IMR-90 (cell line): Measurements from ENCODE around the gene CD55. TPM values are rescaled to one million over a fixed set of nuclear protein-coding genes. Genes with fewer than 3 reads are reported as not detected.

Experiments
- ATAC-seq: fragments of 200-7000 bp; cut with Tn5 transposase; 2 replicates; pipeline ENCODE4 v1.9.1; 2020; ENCODE audit warnings: low read depth, mild to moderate bottlenecking, moderate library complexity
- BruUV-seq: library from RNA; stranded (reverse); fragments of 400-500 nt; replicated peaks from 2 replicates; lab custom pipeline; 2021; lab: Mats Ljungman, UMichigan
- CTCF ChIA-PET: fragments of 300-600 bp; formaldehyde crosslinking; extraction: SDS; loops from one replicate; lab custom pipeline; 2021; ENCODE audit warnings: antibody characterized with exemption; lab: Yijun Ruan, JAX
- POLR2A ChIA-PET: fragments of 300-600 bp; sonication (Branson Sonifier 250); formaldehyde crosslinking; loops from one replicate; lab custom pipeline; 2022; ENCODE audit warnings: antibody characterized with exemption; ENCODE audit not compliant: unreplicated experiment; lab: Charles Lee
- DNase-seq: peaks from one replicate; pipeline ENCODE4 v3.0.0; 2013
- H2AFZ ChIP-seq: replicated peaks from 2 replicates; pipeline ENCODE3; 2013; ENCODE audit warnings: low read length, mild to moderate bottlenecking; ENCODE audit not compliant: poor library complexity
- H2AK5ac ChIP-seq: 2 replicates; pipeline ENCODE4 v1.6.1; 2013; ENCODE audit warnings: low read depth, low read length, inconsistent platforms
- H2AK9ac ChIP-seq: replicated peaks from 2 replicates; pipeline ENCODE3; 2013; ENCODE audit warnings: mild to moderate bottlenecking, low read depth, low read length, moderate library complexity; ENCODE audit not compliant: poor library complexity
- H2BK120ac ChIP-seq: 2 replicates; pipeline ENCODE4 v1.6.1; 2013; ENCODE audit warnings: low read depth, low read length, inconsistent platforms
- H2BK15ac ChIP-seq: 3 replicates; pipeline ENCODE4 v1.6.1; 2013; ENCODE audit warnings: low read depth, low read length, inconsistent platforms
- H2BK20ac ChIP-seq: 2 replicates; pipeline ENCODE4 v1.6.1; 2013; ENCODE audit warnings: low read depth, mild to moderate bottlenecking, inconsistent platforms, low read length, moderate library complexity
- H2BK5ac ChIP-seq: 2 replicates; pipeline ENCODE4 v1.6.1; 2013; ENCODE audit warnings: mild to moderate bottlenecking, low read depth, low read length, inconsistent platforms; ENCODE audit not compliant: poor library complexity, severe bottlenecking
- H3K14ac ChIP-seq: replicated peaks from 2 replicates; pipeline ENCODE4 v1.6.1; 2013; ENCODE audit warnings: low read depth, low read length, inconsistent platforms
- H3K18ac ChIP-seq: 2 replicates; pipeline ENCODE4 v1.6.1; 2013; ENCODE audit warnings: low read depth, low read length, control low read depth
- H3K23ac ChIP-seq: 2 replicates; pipeline ENCODE4 v1.6.1; 2013; ENCODE audit warnings: low read depth, low read length, inconsistent platforms
- H3K27ac ChIP-seq: 2 replicates; pipeline ENCODE4 v1.5.1; 2013; ENCODE audit warnings: mild to moderate bottlenecking, control low read depth, low read length; ENCODE audit not compliant: insufficient read depth
- H3K27me3 ChIP-seq: 2 replicates; pipeline ENCODE4 v1.6.1; 2013; ENCODE audit warnings: low read length; ENCODE audit not compliant: control insufficient read depth, insufficient read depth
- H3K36me3 ChIP-seq: 2 replicates; pipeline ENCODE4 v1.6.1; 2013; ENCODE audit warnings: low read length, mixed read lengths; ENCODE audit not compliant: control insufficient read depth, insufficient read depth
- H3K4ac ChIP-seq: 2 replicates; pipeline ENCODE4 v1.6.1; 2013; ENCODE audit warnings: low read depth, low read length, inconsistent platforms
- H3K4me1 ChIP-seq: 2 replicates; pipeline ENCODE4 v1.6.1; 2013; ENCODE audit warnings: low read length, mixed read lengths; ENCODE audit not compliant: control insufficient read depth, insufficient read depth
- H3K4me2 ChIP-seq: 2 replicates; pipeline ENCODE4 v1.6.1; 2013; ENCODE audit warnings: low read depth, mild to moderate bottlenecking, control low read depth, low read length, moderate library complexity
- H3K4me3 ChIP-seq: 2 replicates; pipeline ENCODE4 v1.5.1; 2013; ENCODE audit warnings: low read depth, mild to moderate bottlenecking, control low read depth, low read length, moderate library complexity; ENCODE audit not compliant: insufficient read depth
- H3K56ac ChIP-seq: 2 replicates; pipeline ENCODE4 v1.6.1; 2013; ENCODE audit warnings: low read length, inconsistent platforms; ENCODE audit not compliant: insufficient read depth; ENCODE audit errors: extremely low read depth
- H3K79me1 ChIP-seq, 2 experiments: 2 replicates each; pipeline ENCODE4 v1.6.1; 2013; ENCODE audit warnings: low read length in 2 of 2, inconsistent platforms in 1 of 2, low read depth in 1 of 2
- H3K9ac ChIP-seq: 2 replicates; pipeline ENCODE4 v1.6.1; 2013; ENCODE audit warnings: low read depth, low read length, control low read depth
- H3K9me1 ChIP-seq: 2 replicates; pipeline ENCODE4 v1.6.1; 2013; ENCODE audit warnings: low read length, inconsistent platforms; ENCODE audit not compliant: insufficient read depth
- H3K9me3 ChIP-seq: 2 replicates; pipeline ENCODE4 v1.6.1; 2013; ENCODE audit warnings: low read length; ENCODE audit not compliant: control insufficient read depth, insufficient read depth
- H4K20me1 ChIP-seq: 2 replicates; pipeline ENCODE4 v1.6.1; 2013; ENCODE audit warnings: low read length, inconsistent platforms; ENCODE audit not compliant: insufficient read depth
- H4K5ac ChIP-seq: 2 replicates; pipeline ENCODE4 v1.6.1; 2013; ENCODE audit warnings: mild to moderate bottlenecking, low read depth, low read length, control low read depth
- H4K8ac ChIP-seq, 2 experiments: 2 replicates each; pipeline ENCODE4 v1.6.1; 2013; ENCODE audit warnings: low read depth in 2 of 2, low read length in 2 of 2, control low read depth in 1 of 2, inconsistent platforms in 1 of 2
- H4K91ac ChIP-seq: 2 replicates; pipeline ENCODE4 v1.6.1; 2013; ENCODE audit warnings: low read depth, low read length, inconsistent platforms; ENCODE audit not compliant: insufficient read depth
- FOS ChIP-seq: fragments of 150-350 bp; IDR thresholded peaks from 2 replicates; pipeline ENCODE4 v1.6.1; 2016; ENCODE audit warnings: low read depth, low read length
- NFE2L2 ChIP-seq: fragments of 150-350 bp; IDR thresholded peaks from 2 replicates; pipeline ENCODE4 v1.6.1; 2016; ENCODE audit warnings: low read depth, mild to moderate bottlenecking, low read length
- POLR2A ChIP-seq: IDR thresholded peaks from 2 replicates; pipeline ENCODE4 v1.6.1; 2012; ENCODE audit warnings: mild to moderate bottlenecking, low read depth, low read length
- RCOR1 ChIP-seq: IDR thresholded peaks from 2 replicates; pipeline ENCODE4 v1.6.1; 2012; ENCODE audit warnings: mild to moderate bottlenecking, low read length, improper control_type of control experiment; ENCODE audit not compliant: insufficient replicate concordance
- WGBS, 2 experiments: methylation state at CpG; one replicate each; pipeline versions ENCODE4 v1.1.5 to v1.1.7; 2013; ENCODE audit warnings: missing lambda C conversion rate in 2 of 2; ENCODE audit not compliant: insufficient read length in 1 of 2; ENCODE audit errors: extremely low coverage in 2 of 2; 5-methylcytosine and 5-hydroxymethylcytosine counted together
- dilution Hi-C: fragments of 300-500 bp; cut with HindIII; formaldehyde crosslinking; loops from one replicate; pipeline ENCODE4 v1.14.3; 2018; ENCODE audit warnings: low sequenced_read_pairs; ENCODE audit not compliant: unreplicated experiment
- in situ Hi-C: fragments of 300-500 bp; cut with MboI; formaldehyde crosslinking; loops from 3 replicates; pipeline ENCODE4 v1.14.3; 2019; ENCODE audit warnings: low sequenced_read_pairs, inconsistent platforms, mixed read lengths
- intact Hi-C: fragments of 100-400 bp; cut with micrococcal nuclease; formaldehyde crosslinking; loops from 2 replicates; pipeline ENCODE4 v1.10.0; 2022
- polyA plus RNA-seq, 3 experiments: library from polyadenylated mRNA; depleted of rRNA; stranded (reverse); fragments of >200 nt; gene quantifications; 2 replicates each; pipeline ENCODE4 v1.2.3, GENCODE V29; 2012; ENCODE audit warnings: low replicate concordance in 1 of 3
- total RNA-seq: library from RNA; depleted of rRNA; stranded (reverse); fragments of >200 nt; gene quantifications from 2 replicates; pipeline ENCODE4 v1.2.3, GENCODE V29; 2012

Gene CD55
- total and polyA plus RNA-seq, 2 of the 4 experiments (the other 2 are of a cell fraction) = 6.6 to 11.5 TPM

GRCh38 chr1:207336559-207337467 is 15.3 kb downstream of the CD55 start:
- Histone ChIP-seq H4K8ac (no peak overlapping the region), H2AFZ (no peak overlapping the region), H3K4ac (no peak overlapping the region), H3K4me2 (no peak overlapping the region), H3K14ac (0 out of 2 replicates have a peak overlapping the region, but pooled peaks have one; percentile 1), H3K4me3 (no peak overlapping the region), H3K9ac (no peak overlapping the region), H2BK5ac (peak overlapping the region; percentile 28), H3K36me3 (peaks cover 5% of the 10 kb centered on the region), H3K9me1 (peaks cover 3% of the 10 kb centered on the region; the same call in 1 of the 2 replicates), H4K5ac (no peak overlapping the region), H3K9me3 (no peaks in the 10 kb centered on the region), H3K27ac (no peak overlapping the region), H2AK5ac (no peak overlapping the region), H2BK20ac (no peak overlapping the region), H3K56ac (no peak overlapping the region), H2BK120ac (no peak overlapping the region), H2BK15ac (no peak overlapping the region), H2AK9ac (peak overlapping the region; percentile 15), H4K91ac (no peak overlapping the region), H3K23ac (no peak overlapping the region), H4K20me1 (no peaks in the 10 kb centered on the region), H3K18ac (no peak overlapping the region; the same call in 1 of the 2 replicates), H3K4me1 (peaks cover 2% of the 10 kb centered on the region; the same call in 1 of the 2 replicates), H3K79me1 (no peaks in the 10 kb centered on the region), H3K27me3 (no peaks in the 10 kb centered on the region)
- ChIA-PET CTCF (interaction anchor here (1.3 kb wide), 1 partner anchor 16 kb away, joined by 3 read pairs; no protein-coding TSS in a partner anchor), POLR2A (no interaction called here)
- dilution Hi-C loops (no loop called here), intact Hi-C loops (no loop called here), in situ Hi-C loops (no loop called here)
- TF ChIP-seq POLR2A = 0 out of 2 replicates have a peak, but pooled peaks have one; percentile 28
- TF ChIP-seq NFE2L2 = no peak
- TF ChIP-seq RCOR1 = no peak
- 0 out of 2 replicates have a peak, but pooled peaks have one; percentile 32 for TF ChIP-seq FOS
- DNase-seq = peak; percentile 90
- peak; percentile 63 for ATAC-seq
- BruUV-seq = no TSS peak
- WGBS, 2 experiments = 57% methylated on average over 2 of the region's 3 CpGs; no CpG with 5 or more reads in 1 of the 2 experiments
